DMS53 treated with DMSO at 0.1 percent for 48 hours (cell line): Measurements from ENCODE around the gene KCNJ4.
"Not testable (repeated sequence)": the region's sequence is repeated elsewhere in the genome, so short reads cannot be mapped to it uniquely, and the experiment has no call there.

Experiments
- DNase-seq: peaks from one replicate; lab custom pipeline; 2025; ENCODE audit not compliant: unreplicated experiment; lab: John Stamatoyannopoulos, UW

The KCNJ4 gene

DNA sequence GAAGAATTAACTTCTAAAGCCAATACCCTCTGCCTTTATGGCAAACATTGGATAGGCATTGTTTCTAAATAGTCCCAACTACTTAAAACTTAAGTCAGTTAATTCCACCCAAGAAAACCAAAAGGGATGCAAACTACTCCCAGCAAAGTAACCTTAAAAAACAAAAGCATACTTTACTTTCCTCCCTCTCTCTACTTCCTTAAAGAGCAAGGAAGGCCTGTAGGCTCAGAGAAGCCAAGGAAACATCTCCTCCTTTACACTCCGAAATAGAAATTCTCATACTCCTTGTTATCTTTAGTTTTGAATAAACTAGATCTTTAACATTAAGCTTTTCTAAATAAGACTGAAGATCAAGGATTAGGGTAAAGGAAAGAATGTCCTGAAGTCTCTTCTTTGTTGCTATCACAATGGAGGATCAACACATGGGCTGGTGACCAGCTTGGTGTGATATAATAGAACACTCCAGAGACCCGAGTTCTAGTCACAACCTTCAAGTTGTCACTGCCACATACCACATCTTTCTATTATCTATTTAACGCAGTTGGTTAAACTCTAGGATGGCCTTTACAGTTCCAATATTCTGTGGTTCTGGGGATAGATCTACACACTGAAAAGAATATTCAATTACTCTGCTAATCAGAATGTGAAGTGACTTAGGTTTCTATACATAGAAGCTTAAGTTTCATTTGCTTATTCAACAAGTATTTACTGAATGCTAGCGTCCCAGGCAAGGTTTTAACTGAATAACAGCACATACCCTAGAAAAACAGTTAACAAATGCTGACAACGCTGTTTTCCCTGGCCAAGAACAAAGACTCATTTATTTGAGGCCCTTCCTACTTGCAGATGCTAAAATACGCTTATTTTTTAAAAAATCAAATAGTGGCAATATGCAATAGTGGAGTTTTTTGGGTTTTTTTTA, 66.2 kb downstream of the KCNJ4 start:
- not testable (repeated sequence) for DNase-seq

- DNase-seq: not testable (repeated sequence)
These were observed 68.1 kb downstream of the KCNJ4 start for GRCh38 chr22:38386918-38387317.

DNA sequence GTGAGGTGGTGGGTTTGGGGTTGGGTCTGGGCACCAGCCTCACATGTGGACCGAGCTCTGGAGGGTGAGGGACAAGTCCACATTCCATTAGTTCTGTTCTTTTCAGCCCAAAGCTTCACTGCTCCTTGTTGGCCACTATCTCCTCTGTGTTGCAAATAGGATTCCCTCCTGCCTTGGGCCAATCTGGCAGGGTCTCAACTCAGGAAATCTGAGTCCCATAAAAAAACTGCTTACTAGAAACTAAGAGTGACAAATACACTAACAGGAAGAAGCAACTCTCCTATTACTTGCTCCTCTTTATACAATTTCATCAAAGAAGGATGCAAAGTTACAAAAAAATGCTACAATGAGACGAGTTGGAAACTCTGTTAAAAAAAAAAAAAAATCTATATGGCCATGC, 71.6 kb downstream of the KCNJ4 start:
- DNase-seq: no peak

DNA sequence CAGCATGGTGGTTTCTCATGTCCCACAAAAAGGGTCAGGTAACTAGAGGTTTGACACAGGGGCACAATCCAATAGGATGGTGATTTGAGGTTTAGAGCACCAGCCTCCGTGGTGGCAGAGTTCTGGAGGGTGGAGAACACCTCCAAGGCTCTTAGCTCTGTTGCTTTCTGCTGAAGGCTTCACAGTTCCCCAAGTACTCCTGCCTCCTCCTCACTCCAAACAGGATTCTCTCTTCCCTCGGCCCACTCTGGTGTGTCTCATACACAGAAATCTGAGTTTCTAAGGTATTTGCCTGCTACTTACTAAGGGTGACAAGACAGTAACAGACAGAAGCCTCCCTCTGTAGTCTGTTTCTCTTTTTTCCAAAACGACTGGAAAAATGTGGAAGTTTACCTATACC, 73.6 kb downstream of the KCNJ4 start:
- not testable (repeated sequence) for DNase-seq
